ENCODE measurements around the gene PLA2G2C.

The PLA2G2C gene

DNA sequence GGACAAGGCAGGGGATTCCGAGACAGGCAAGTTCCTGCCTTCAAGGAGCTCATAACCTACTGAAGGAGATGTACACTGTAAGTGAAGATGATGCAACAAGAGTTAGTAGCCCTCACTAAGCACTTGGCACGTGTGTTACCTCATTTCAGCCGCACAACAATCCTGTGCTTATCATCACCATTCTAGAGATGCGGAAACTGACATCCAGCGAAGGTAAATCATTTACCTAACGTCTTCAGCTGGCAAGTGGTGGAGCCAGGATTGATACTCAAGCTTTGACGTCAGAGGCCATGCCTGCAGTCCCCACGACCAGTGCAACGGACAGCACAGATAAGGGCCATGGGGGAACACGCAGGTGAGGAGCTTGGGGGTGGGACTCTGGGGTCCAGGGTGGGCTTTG is 3.3 kb downstream of the PLA2G2C start:
- no peak for DNase-seq

DNA sequence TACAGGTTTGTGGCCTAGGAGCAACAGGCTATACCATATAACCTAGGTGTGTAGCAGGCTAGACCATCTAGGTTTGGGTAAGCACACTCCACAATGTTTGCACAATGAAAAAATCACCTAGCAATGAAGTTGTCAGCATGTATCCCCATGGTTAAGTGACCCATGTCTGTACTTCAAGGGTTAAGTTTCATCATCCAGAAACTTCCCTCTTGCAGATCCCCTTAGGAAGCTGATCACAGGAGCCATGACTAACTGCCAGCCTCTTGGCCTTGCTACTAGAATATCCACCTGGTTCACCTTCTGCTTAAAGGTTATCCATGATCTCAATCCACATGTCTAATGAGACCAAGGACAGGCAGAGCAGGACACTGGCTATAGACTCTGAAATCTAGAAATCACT is 3.9 kb downstream of the PLA2G2C start:
- no peak for DNase-seq

DNA sequence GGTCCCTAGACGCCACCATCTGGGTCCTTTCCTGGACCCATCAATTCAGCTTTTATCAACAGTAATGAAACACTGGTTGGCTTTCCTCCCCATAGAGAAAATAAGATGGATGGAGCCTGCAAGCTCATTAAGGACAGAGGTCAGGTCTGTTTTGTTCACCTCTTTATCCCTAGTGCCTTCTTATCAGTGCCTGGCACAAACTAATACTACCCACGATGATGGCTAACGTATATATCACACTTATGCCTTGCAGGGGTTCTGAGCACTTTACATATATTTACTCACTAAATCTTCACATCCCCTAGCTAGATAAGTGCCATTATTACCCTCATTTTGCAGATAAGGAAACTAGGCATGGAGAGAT is 5.5 kb downstream of the PLA2G2C start:
- DNase-seq: no peak

DNA sequence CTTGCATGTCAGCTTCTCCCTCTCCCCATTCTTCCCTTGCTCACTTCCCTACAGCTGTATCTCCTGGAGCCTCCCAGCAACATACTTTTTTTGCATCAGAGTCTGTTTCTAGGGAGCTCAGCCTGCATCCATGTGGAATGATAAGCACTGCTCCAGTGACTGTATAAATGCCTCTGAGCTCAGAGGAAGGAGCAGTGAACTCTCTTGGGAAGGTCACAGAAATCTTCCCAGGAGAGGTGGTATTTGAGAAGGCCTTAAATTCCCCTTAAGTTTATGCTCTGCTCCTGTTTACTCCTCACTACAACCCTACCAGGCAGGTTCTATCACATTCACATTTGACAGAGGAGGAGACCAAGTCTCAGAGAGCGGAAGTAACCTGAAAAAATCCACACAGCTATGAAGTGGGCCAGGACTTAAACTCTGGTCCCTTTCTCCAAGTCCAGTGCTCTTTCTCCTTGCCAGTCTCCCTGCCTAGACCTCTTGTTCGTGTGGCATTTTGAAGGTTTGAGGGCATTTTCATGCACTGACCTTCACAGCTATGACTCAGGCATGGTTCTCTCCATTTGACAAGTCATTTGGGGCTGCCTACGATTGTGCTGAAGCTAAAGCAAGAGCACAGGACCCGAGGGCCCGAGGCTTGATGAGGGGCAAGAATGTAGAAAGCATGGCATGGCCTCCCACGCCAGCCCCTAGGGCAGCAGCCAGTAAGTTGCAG is 6.0 kb downstream of the PLA2G2C start:
- no peak for DNase-seq

DNA sequence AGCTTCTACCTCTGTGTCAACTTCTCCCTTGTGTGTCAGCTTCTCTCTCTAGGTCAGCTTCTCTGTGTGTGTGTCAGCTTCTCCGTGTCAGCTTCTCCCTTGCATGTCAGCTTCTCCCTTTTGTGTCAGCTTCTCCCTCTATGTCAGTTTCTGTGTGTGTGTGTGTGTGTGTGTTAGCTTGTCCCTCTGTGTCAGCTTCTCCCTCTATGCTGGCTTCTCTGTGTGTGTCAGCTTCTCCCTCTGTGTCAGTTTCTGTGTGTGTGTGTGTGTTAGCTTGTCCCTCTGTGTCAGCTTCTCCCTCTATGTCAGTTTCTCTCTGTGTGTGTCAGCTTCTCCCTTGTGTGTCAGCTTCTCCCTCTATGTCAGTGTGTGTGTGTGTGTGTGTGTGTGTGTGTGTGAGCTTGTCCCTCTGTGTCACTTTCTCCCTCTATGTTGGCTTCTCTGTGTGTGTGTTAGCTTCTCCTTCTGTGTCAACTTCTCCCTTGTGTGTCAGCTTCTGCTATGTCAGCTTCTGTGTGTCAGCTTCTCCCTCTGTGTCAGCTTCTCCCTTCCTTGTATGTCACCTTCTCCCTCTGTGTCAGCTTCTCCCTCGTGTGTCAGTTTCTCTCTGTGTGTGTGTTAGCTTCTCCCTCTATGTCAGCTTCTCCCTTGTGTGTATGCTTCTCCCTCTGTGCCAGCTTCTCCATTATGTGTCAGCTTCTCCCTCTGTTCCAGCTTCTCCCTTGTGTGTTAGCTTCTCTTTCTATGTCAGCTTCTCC is 6.8 kb downstream of the PLA2G2C start:
- no peak for DNase-seq

DNA sequence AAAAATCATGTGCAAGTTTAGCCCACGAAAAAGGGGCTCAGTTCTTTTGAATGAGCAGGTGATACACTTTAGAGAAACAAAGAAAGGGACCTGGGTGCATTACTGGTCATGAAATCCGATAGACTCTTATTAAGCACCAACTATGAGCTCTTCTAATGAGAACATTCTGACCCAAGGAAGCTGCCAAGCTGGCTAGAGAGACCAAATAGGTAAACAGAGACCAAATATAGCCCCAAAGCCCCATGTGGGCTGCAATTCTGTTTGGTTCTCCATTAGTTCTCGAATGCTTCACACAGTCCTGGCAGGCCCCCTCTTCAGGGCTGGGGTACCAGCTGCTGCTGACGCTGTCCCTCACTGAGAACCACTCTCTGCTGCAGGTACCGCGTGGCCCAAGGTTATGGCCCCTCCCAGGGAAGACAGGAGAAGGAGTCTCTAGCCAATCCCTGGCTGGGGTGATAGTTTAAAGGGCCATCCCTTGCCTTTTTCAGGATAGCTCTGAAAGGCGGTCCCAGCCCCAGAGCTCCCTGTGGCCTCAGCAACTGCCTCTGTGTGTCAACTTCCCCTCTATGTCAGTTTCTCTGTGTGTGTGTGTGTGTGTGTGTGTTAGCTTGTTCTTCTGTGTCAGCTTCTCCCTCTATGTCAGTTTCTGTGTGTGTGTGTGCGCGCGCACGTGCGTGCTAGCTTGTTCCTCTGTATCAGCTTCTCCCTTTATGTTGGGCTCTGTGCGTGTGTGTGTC is 7.5 kb downstream of the PLA2G2C start:
- DNase-seq: no peak

DNA sequence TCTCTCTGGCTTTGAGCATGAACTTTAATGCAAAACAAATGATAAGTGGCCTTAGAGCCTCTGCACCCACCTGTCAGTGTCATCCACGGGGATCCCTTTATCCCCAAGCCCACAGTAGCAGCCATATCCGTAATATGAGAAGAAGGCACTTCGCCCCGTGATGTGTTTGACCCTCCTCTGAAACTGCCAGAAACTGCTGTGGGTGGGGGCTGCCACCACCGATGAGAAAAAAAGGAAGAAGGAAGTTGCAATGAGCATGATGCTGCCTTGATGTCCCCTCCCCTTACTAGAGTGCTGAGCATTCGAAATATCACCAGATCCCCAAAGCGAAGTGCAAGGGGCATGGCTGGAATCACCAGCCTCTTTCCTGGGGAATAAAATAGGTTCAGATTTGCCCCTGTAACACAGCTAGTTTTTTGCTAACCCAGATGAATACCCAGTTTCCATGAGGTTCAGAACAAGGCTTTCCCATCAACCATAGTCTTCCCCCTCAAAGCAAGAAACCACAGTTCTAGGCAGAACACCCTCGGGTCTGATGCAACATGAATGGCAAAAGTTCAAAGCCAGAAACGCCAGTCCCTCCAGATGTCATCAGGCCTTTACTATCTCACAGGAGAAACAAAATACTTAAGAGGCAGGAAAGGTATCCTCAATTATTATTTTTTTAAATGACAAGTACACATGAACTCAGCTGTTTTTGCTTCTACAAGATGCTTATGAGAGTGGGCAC is 11.2 kb downstream of the PLA2G2C start:
- DNase-seq: no peak

DNA sequence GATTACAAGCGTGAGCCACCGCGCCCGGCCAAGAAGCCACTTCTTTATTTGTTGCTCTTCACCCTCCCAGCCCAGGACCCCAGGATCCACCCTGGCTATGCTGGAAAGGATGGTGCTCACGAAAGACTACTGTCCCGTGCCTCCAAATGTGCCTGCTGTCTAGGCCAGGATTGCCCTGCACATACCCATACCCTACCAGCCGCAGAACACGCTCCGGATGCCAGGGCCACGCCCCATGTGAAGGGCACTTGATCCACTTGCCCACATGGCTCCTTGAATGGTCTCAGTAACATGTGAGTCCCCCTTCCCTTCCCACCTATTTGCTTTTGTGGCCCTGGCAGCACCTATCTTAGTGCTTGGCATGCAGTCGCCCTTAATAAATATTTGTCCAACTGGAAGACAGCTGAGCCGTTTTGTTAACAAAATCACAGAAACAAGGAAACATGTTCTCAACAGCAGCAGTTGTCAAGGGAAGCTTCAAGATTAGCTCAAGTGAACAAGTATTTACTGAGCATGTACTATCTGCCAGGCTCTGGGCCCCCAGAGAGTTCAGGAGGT is 14.2 kb downstream of the PLA2G2C start:
- DNase-seq: no peak

DNA sequence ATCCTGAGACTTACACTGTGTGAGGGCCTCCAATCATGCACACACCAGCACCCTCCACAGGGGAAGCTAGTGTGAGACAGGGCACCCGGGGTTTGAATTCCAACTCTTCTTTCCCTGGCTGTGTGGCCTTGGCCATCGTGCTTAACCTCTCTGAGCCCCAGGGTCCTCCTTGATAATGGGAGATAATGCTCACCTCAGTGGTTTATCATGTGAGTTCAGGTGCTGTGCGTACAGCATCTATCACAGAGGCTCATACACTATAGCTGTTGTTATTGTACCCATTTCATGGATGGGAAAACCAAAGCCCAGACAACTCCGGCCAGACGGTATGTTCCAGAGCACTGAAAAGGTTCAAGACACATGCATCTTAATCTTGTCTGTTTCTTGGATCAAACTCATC is 16.4 kb downstream of the PLA2G2C start:
- no peak for DNase-seq

DNA sequence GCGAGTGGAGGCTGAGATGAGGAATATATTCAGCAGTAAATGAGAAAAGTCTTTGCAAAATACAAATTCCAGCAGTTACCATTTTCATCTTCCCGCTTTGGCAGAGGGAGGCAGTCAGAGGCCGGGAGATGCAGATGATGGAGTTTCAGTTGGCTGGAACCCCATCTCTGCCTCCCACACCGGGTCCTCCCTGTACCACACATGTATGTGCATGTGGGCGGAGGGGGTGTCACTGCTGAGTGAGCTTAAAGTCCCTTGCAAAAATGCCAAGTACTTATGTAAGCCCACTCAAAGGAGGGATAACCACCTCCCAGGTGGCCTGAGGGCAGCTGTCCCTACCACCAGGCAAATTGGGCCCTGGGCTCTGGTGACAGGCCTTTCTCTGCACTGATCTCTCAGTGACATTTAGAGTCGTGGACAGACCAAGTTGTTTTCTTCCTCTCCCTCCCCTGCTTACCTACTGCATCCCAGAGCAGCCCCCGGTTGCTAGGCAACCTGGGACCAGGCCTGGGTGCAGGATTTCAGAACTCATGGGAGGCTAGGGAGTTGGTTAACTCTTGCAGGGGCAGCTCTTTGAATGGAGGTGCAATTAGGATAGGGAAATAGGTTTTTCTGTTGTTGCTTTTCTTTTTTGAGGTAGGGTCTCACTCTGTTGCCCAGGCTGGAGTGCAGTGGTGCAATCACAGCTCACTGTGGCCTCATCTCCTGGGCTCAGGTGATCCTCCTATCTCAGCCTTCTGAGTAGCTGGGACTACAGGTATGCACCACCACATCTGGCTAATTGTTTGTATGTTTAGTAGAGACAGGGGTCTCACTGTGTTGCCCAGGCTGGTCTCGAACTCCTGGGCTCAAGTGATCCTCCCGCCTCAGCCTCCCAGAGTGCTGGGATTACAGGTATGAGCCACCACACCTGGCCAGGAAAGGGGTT is 17.5 kb downstream of the PLA2G2C start:
- DNase-seq: peak; percentile 14

DNA sequence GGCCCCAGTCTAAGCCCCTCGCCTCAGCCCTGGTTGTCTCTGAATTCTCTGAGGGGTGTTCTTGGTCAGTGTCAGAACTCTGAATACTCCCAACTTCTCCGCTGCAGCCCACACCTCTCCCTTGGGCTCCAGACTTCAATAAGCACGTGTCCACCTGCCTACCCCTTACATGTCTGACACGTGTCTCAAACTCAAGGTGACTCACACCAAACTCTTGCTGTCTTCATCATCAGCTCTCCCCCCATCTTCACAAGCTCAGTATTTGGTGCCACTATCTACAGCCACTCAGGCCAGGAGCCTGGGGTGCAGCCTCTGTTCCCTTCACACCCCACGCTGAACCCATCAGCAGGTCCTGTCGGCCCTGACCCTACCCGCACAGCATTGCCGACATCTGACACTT is 19.2 kb downstream of the PLA2G2C start:
- DNase-seq: no peak

DNA sequence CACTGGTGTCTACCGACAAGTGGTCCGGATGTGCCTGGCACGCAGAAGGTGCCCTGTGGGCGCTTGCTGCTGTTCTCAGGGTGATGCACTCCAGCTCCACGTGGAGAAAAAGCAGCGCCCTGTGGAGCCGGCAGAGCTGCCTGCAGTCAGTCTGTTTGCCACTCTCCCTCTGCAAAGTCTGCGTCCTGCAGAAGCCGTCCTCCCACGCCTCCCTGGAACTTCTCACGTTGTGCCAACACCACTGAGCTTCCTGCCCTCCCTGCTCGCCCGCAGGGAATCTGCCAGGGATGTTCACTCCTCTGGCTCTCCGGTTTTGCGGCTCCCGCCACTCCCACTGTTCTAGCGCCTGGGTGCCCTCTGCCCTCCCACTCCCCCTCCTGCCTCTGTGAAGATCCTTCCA is 20.3 kb downstream of the PLA2G2C start:
- no peak for DNase-seq

DNA sequence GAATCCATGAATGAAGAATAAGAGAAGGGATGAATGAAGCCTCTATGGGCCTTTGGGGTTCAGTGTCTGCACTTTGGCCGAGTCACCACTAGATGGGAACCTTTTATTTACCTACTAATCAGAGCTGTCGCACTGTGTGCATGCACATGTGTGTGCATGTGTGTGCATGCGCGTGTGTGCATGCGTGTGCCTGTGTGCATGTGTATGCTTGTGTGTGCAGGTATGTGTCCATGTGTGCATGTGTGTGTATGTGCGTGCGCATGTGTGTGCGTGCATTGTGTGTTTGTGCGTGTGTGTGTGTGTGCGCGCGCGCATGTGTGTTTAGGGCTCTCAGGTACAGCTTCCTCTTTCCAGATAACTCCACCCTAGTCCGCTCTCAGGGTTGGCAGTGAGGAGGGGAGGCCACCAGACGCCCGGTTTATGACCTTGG is 20.8 kb downstream of the PLA2G2C start:
- no peak for DNase-seq

DNA sequence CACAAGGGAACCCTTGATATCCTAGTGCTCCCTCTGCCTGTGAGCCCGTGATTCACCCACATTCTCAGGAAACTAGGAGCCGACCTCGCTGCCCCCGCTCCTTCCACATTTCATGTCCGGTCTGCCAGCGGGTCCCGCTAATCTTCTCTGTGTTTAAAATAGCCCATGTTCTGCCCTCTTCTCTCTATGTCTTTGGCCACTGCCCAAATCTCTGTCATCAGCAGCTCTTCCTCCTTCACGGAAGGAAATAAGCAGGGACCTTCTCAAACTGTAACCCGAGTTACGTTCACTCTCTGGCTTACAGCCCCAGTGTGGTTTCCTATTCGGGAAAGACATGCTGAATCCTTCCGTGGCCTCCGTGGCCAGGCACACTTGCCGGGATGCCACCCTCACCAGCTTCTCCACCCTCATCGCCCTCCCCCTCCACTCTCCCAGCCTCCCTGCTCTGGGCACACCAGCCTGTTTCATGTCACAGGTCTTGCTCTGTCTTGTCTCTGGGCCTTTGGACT is 21.6 kb downstream of the PLA2G2C start:
- no peak for DNase-seq

DNA sequence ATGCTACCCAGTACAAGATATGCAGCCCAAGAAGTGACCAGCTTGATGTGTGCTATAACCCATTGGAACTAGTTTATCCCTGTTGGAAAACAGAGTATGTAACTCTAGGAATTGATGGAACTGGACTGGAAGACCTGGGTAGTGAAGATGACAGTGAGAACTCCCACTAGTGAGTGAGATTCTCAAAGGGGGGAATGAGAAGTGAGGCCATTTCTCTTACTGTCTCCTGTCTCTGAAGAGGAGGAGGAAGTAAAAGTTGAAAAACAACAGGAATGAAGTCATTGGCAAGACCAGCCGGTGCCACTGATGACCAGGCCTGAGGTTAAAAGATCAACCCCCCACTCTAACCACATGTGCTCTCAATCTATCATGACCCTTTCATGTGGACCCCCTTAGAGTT is 26.3 kb downstream of the PLA2G2C start:
- DNase-seq: no peak

DNA sequence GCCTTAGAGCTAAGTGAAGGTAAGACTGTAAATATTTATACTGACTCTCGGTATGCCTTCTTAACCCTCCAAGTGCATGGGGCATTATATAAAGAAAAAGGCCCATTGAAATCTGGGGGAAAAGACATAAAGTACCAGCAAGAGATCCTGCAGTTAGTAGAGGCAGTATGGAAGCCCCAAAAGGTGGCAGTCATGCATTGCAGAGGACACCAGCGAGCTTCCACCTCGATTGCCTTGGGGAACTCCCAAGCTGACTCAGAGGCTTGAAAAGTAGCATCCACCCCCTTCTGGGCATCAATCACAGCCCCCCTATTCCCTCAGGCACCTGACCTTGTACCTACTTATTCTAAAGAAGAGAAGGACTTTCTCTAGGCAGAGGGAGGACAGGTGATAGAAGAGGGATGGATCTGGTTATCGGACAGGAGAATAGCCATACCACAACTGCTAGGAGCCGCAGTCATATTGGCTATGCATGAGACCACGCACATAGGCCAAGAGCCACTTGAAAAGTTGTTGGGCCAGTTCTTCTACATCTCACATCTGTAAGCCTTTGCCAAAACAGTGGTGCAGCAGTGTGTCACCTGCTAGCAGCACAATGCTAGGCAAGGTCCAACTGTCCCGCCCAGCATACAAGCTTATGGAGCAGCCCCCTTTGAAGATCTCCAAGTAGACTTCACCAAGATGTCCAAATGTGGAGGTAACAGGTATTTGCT is 27.8 kb downstream of the PLA2G2C start:
- DNase-seq: no peak

DNA sequence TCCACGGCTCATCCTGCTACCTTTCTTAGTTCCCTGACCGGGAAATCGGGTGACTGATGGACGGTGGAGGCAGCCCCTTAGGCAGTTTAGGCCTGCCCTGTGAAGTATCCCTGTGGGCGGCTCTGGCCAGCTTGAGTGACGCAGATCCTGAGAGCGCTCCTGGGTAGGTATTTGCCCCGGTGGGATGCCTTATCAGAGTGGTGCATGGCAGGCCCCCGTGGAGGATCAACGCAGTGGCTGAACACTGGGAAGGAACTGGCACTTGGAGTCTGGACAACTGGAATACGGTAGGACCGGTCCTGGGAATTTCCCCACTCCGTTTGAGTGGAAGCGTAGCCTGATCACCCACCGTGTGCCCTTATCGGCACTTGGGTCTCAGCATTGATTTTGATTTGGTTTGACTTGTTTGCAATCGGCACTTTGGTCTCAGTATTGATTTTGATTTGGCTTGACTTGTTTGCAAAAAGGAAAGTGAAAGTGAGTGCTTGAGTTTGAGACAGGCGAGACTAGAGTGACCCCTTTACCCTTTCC is 32.0 kb downstream of the PLA2G2C start:
- DNase-seq: peak; percentile 27

DNA sequence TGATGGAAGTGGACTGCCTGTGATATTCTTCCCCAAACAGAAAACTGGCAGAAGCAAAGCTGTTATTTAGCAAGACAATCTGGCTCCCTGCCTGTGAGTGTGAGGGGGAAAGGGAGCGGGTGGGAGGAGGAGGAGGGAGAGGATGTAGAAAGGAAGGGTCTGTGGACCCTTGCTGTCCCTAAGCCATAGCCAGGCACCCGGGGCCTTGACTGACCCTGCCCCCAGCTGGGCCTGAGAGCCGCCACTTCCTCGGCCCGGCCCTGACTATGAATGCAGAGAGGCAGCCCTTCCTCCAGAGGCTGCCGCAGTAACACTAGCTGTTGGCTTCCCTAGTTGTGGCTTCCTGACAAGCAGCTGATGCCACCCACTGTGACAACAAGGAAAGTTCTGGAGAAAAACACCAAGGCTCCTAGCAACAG is 33.3 kb downstream of the PLA2G2C start:
- peak; percentile 29 for DNase-seq

DNA sequence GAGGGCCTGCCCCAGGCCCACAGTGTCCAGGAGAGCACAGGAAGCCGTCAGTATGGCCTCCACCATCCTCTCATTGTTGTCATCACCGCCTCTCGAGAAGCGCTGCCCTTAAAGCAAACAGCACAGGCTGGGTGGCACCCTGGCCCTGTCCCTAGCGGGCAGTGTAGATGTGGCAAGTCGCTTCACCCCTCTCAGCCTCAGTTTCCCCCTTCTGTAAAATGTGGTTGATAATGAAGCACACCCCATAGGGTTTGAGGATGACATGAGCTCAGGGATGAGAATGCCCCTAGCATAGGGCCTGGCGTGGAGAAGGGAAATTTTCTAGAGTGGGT is 33.8 kb downstream of the PLA2G2C start:
- no peak for DNase-seq

DNA sequence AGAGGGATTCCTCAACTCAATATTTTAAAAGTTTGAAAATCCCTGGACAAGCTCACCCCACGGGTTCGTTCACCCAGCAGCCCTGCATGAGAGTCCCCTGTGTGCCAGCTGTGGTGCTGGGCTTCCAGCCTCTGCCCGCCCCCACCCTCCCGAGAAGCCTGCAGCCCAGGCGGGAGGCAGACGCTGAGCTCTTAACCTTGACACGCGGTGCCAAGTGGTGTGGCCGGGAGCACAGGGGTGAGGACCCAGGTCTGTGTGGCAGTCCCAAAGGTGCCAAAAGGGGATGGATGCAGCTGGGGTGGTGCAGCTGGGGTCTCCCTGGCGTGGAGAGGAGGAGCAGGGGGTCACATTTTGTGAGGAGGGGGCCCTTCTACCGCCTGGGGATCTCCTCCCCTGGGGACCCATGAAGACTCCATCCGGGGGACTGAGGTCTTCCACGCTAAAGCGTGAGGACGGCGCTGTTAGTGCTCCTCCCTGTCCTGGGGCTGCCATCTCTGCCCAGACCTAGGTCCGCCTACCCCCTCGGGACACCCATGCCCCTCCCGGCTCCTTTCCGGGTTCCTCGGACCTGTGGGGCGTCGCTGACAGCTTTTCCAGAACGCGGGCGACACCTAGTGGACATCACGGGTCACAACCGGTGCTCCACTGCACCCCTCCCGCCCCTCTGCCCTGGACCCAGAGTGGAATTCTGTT is 34.3 kb downstream of the PLA2G2C start:
- DNase-seq: peak; percentile 92

All from retina (tissue), 1 donor.